A549 (cell line): ENCODE results near the gene RANBP6.

Experiments used
- BHLHE40 ChIP-seq: IDR thresholded peaks from 2 replicates; pipeline ENCODE4 v1.6.1; 2012; ENCODE audit warnings: low read depth, low read length, inconsistent platforms
- CEBPB ChIP-seq, 2 experiments: fragments of >200 bp in 1 of 2; sonication (Bioruptor Twin) in 1 of 2; formaldehyde crosslinking in 1 of 2; IDR thresholded peaks; 2 replicates each; pipeline ENCODE4 v1.6.1; 2012 to 2016
- CHD4 ChIP-seq: fragments of 200-600 bp; sonication (generic); IDR thresholded peaks from 2 replicates; pipeline ENCODE4 v1.6.1; 2016; ENCODE audit warnings: antibody characterized with exemption, mild to moderate bottlenecking, borderline replicate concordance
- EP300 ChIP-seq, 2 experiments: fragments of >200 bp; sonication (Bioruptor Twin); formaldehyde crosslinking; IDR thresholded peaks; 2 replicates in 1 of 2; 3 replicates in 1 of 2; pipeline ENCODE4 v1.6.1; 2016 to 2017
- HOXA7 ChIP-seq: fragments of 250-450 bp; sonication (Bioruptor Pico); IDR thresholded peaks from 2 replicates; pipeline ENCODE4 v1.5.0; 2020; ENCODE audit warnings: mild to moderate bottlenecking, moderate library complexity
- MYC ChIP-seq: IDR thresholded peaks from 2 replicates; pipeline ENCODE4 v1.6.1; 2012; ENCODE audit warnings: mild to moderate bottlenecking, inconsistent platforms, low read length, improper control_type of control experiment, borderline replicate concordance
- POLR2A ChIP-seq: IDR thresholded peaks from 2 replicates; pipeline ENCODE4 v1.6.1; 2012; ENCODE audit warnings: mild to moderate bottlenecking, low read length
- RNF2 ChIP-seq: fragments of 200-600 bp; sonication (generic); IDR thresholded peaks from 2 replicates; pipeline ENCODE4 v1.6.1; 2016; ENCODE audit warnings: low read depth, mild to moderate bottlenecking, antibody characterized with exemption, moderate library complexity, borderline replicate concordance
- TP53 ChIP-seq: fragments of 250-450 bp; sonication (Bioruptor Pico); IDR thresholded peaks from 2 replicates; pipeline ENCODE4 v1.5.0; 2021; ENCODE audit warnings: mild to moderate bottlenecking, moderate library complexity
- ZNF302 ChIP-seq: fragments of 250-450 bp; sonication (Bioruptor Pico); IDR thresholded peaks from 2 replicates; pipeline ENCODE4 v1.9.0; 2021; ENCODE audit warnings: inconsistent platforms, mild to moderate bottlenecking, moderate library complexity
- TF ChIP-seq, protein P1 (sequence below): fragments of >200 bp; sonication (Bioruptor Twin); formaldehyde crosslinking; IDR thresholded peaks from 3 replicates; pipeline ENCODE4 v1.5.1; 2016

DNA sequence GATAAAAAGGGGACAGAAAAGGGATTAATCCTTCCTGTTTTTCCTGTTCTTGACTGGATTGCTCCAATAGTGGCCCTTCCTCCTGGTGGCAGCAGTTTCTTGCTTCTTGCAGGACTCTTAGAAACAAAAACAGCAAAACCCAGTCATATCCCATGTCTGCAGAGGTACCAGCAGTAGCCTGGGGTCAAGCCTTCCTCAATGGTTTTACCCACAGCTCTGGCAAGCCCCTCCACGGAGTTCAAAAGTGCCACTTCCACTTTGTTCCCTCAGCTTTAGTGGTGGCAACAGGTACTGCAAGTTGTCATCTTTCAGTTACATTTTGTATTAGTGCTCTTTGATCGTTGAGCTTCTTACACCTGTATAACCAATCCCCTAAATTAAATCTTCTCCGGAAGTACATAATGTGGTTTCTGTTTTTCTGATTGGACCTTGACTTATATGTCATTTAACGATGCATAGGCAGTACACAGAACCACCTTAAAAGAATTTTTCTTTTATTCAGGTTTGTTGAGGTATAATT, 8.7 kb upstream of the RANBP6 start:
- TF ChIP-seq, protein P1, sequence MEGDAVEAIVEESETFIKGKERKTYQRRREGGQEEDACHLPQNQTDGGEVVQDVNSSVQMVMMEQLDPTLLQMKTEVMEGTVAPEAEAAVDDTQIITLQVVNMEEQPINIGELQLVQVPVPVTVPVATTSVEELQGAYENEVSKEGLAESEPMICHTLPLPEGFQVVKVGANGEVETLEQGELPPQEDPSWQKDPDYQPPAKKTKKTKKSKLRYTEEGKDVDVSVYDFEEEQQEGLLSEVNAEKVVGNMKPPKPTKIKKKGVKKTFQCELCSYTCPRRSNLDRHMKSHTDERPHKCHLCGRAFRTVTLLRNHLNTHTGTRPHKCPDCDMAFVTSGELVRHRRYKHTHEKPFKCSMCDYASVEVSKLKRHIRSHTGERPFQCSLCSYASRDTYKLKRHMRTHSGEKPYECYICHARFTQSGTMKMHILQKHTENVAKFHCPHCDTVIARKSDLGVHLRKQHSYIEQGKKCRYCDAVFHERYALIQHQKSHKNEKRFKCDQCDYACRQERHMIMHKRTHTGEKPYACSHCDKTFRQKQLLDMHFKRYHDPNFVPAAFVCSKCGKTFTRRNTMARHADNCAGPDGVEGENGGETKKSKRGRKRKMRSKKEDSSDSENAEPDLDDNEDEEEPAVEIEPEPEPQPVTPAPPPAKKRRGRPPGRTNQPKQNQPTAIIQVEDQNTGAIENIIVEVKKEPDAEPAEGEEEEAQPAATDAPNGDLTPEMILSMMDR, result peak; percentile 37; the same call in 2 of the 3 replicates
- TF ChIP-seq RNF2 (no peak), POLR2A (no peak), HOXA7 (CRISPR knock-in tag) (no peak), CHD4 (no peak), TP53 (CRISPR knock-in tag) (no peak), CEBPB (IDR thresholded peaks at IDR 0.05) (no peak), MYC (no peak), BHLHE40 (no peak), ZNF302 (CRISPR knock-in tag) (no peak), EP300 (IDR thresholded peaks at IDR 0.05) (no peak)
